Natural killer cell treated with Interleukin-12 subunit alpha and Interleukin-12 subunit beta and Interleukin-15 and Interleukin-18, amount 100 ng/mL, for 72 hours (primary cell): Measurements from ENCODE around the gene TFDP1. TPM values are rescaled to one million over a fixed set of nuclear protein-coding genes. Genes with fewer than 3 reads are reported as not detected.
"Not testable (repeated sequence)": the region's sequence is repeated elsewhere in the genome, so short reads cannot be mapped to it uniquely, and the experiment has no call there.

Source experiments
- ATAC-seq, 2 donors: fragments of 150-1000 bp; cut with Tn5 transposase in 1 of 2; sonication (Bioruptor Pico), chemical (Tn5 transposase) in 1 of 2; 2 replicates each; pipeline ENCODE4 v1.10.0; 2021
- DNase-seq: peaks from one replicate; pipeline ENCODE4 v3.0.0; 2022; ENCODE audit warnings: low spot score
- H3K27ac Mint-ChIP-seq, 2 donors: 1 replicate in 1 of 2; 2 replicates in 1 of 2; pipeline ENCODE4 v1.8.0; 2022; ENCODE audit warnings: mixed read lengths in 2 of 2, mild to moderate bottlenecking in 1 of 2, moderate library complexity in 1 of 2
- H3K27me3 Mint-ChIP-seq, 2 donors: 1 replicate in 1 of 2; 2 replicates in 1 of 2; pipeline ENCODE4 v1.8.0; 2022; ENCODE audit warnings: mixed read lengths in 2 of 2
- H3K36me3 Mint-ChIP-seq: one replicate; pipeline ENCODE4 v1.8.0; 2022; ENCODE audit warnings: mixed read lengths
- H3K4me1 Mint-ChIP-seq, 2 donors: 1 replicate in 1 of 2; 2 replicates in 1 of 2; pipeline ENCODE4 v1.8.0; 2022; ENCODE audit warnings: low read depth in 2 of 2, mixed read lengths in 2 of 2, mild to moderate bottlenecking in 1 of 2
- H3K4me3 Mint-ChIP-seq: one replicate; pipeline ENCODE4 v1.8.0; 2022; ENCODE audit warnings: mixed read lengths
- H3K9me3 Mint-ChIP-seq: 2 replicates; pipeline ENCODE4 v1.8.0; 2022; ENCODE audit warnings: mixed read lengths
- total RNA-seq, 2 donors: library from RNA; stranded (reverse); gene quantifications; one replicate each; pipeline ENCODE4 v1.2.3, GENCODE V29; 2022

TFDP1 gene
- total RNA-seq, 2 donors from 2014 or later = 97.5 to 226 TPM

DNA sequence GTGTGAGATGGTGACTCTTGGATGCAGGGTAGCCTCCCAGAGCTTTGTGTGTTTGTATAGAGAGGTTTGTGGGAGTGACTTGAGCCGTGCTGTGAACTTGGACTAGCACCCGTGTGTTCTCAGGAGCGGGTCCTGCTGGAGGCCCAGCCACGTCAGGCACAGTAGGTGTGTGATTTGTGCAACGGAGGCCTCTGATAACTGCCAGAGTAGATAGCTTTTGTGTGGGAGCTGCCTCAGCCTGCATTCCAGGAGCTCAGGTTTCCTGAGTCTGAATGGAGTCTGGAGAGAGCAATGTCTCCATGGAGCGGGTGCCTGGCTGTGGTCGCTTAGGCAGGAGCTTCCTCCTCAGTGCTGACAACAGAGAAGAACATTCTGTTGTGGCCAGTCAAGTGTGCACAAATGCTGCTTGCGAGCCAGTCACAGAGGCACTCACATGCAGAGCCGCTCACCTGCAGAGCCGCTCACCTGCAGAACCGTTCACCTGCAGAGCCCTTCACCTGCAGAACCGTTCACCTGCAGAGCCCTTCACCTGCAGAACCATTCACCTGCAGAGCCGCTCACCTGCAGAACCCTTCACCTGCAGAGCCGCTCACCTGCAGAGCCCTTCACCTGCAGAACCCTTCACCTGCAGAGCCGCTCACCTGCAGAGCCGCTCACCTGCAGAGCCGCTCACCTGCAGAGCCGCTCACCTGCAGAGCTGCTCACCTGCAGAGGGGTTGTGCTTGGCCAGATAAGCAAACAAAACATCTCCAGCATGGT lies 32.6 kb downstream of the TFDP1 start:
- ATAC-seq (no peak), DNase-seq (no peak)
- Mint-ChIP-seq H3K4me1 (peaks cover 10 to 12% of the 10 kb centered on the region in 2 donors), H3K27me3 (no peaks in the 10 kb centered on the region), H3K4me3 (no peak overlapping the region), H3K27ac (peak overlapping the region in 1 of 2 donors; percentile 38), H3K36me3 (peaks cover 4% of the 10 kb centered on the region), H3K9me3 (no peaks in the 10 kb centered on the region)

DNA sequence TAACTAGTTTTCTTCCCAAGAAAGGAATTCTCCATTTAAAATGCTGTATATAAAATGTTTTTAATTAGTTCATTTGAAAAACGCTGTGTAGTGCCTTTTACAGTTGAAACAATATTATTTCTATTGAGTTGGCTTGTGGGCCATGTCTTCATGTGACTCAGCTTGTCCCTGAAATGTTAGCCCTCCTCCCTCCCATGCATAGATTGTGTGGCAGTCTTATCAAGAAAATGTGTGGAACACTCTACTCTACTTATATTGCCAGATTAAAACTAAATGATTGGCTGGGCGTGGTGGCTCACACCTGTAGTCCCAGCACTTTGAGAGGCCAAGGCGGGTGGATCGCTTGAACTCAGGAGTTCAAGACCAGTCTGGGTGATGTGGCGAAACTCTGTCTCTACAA lies 33.4 kb downstream of the TFDP1 start:
- peaks cover 9 to 10% of the 10 kb centered on the region in 2 donors for H3K4me1 Mint-ChIP-seq
- no peak overlapping the region for H3K4me3 Mint-ChIP-seq
- H3K27me3 Mint-ChIP-seq = no peaks in the 10 kb centered on the region
- ATAC-seq (no peak), DNase-seq (no peak)
- H3K36me3 Mint-ChIP-seq = no peaks in the 10 kb centered on the region
- no peak overlapping the region for H3K27ac Mint-ChIP-seq
- no peaks in the 10 kb centered on the region for H3K9me3 Mint-ChIP-seq

DNA sequence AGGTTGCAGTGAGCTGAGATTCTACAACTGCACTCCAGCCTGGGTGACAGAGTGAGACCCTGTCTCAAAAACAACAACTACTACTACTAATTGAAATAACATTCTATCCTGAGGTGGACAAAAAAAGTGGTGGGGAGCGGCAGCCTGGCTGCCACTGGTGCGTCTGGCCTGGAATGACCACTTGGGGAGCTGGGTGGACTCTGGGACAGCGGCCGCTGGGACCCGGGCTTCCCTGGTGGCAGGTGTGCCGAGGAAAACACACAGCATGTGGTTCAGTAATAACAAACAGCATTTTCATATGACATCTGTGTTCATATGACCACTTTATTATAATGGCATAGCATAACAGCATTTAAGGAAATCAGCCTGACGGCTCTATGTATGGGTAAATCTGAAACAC lies 33.9 kb downstream of the TFDP1 start:
- H3K4me1 Mint-ChIP-seq = peaks cover 9 to 10% of the 10 kb centered on the region in 2 donors
- ATAC-seq (no peak), DNase-seq (no peak)
- no peaks in the 10 kb centered on the region for H3K27me3 Mint-ChIP-seq
- H3K27ac Mint-ChIP-seq = no peak overlapping the region
- no peaks in the 10 kb centered on the region for H3K9me3 Mint-ChIP-seq
- no peak overlapping the region for H3K4me3 Mint-ChIP-seq
- no peaks in the 10 kb centered on the region for H3K36me3 Mint-ChIP-seq

GRCh38 chr13:113620036-113620796 lies 35.7 kb downstream of the TFDP1 start:
- no peak overlapping the region for H3K27ac Mint-ChIP-seq
- H3K4me3 Mint-ChIP-seq = no peak overlapping the region
- DNase-seq = no peak
- ATAC-seq = no peak
- H3K36me3 Mint-ChIP-seq = peaks cover 5% of the 10 kb centered on the region
- no peaks in the 10 kb centered on the region for H3K27me3 Mint-ChIP-seq
- peaks cover 9 to 14% of the 10 kb centered on the region in 2 donors for H3K4me1 Mint-ChIP-seq
- H3K9me3 Mint-ChIP-seq = no peaks in the 10 kb centered on the region

DNA sequence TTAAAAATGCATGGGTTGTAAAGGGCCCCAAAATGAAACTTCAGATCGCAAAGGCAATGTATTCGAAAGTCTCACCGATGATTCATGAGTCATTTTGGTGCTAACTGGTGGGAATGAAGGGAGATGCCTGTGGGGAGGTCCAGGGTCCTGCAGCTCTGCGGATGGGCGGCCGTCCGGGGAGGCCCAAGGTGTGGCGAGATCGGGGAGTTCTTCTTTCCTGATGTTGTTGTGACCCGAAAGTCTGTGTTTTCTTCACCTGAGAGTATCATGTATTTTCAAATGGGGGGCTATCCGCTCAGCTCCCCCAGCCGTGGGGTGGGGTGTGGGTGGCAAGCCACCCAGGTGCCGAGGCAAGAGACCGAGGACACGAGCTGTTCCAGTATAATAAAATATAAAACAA lies 36.5 kb downstream of the TFDP1 start:
- ATAC-seq (no peak), DNase-seq (no peak)
- Mint-ChIP-seq H3K9me3 (no peaks in the 10 kb centered on the region), H3K4me3 (no peak overlapping the region), H3K36me3 (peaks cover 5% of the 10 kb centered on the region), H3K4me1 (peaks cover 9 to 14% of the 10 kb centered on the region in 2 donors), H3K27me3 (no peaks in the 10 kb centered on the region), H3K27ac (no peak overlapping the region)

DNA sequence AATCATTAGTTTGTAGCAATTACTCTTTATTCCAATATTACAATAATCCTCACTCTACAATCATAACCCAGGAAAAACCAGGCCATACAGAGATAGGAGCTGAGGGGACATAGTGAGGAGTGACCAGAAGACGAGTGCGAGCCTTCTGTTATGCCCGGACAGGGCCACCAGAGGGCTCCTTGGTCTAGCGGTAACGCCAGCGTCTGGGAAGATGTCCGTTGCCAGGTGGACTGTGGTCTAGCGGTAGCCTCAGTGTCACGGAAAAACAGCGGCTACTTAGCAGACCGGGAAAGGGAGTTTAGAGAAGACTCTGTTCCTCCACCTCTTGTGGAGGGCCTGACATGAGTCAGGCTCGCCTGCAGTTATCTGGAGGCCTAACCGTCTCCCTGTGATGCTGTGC lies 36.9 kb downstream of the TFDP1 start:
- not testable (repeated sequence) for DNase-seq, H3K27me3 Mint-ChIP-seq, H3K36me3 Mint-ChIP-seq, H3K4me3 Mint-ChIP-seq, H3K27ac Mint-ChIP-seq, ATAC-seq, H3K9me3 Mint-ChIP-seq
- H3K4me1 Mint-ChIP-seq = peaks cover 6 to 11% of the 10 kb centered on the region in 2 donors

GRCh38 chr13:113621986-113622550 lies 37.5 kb downstream of the TFDP1 start:
- not testable (repeated sequence) for H3K9me3 Mint-ChIP-seq, H3K27ac Mint-ChIP-seq, H3K36me3 Mint-ChIP-seq, H3K4me3 Mint-ChIP-seq, H3K27me3 Mint-ChIP-seq, H3K4me1 Mint-ChIP-seq, DNase-seq, ATAC-seq

GRCh38 chr13:113622791-113623490 lies 38.4 kb downstream of the TFDP1 start:
- no peak for DNase-seq

DNA sequence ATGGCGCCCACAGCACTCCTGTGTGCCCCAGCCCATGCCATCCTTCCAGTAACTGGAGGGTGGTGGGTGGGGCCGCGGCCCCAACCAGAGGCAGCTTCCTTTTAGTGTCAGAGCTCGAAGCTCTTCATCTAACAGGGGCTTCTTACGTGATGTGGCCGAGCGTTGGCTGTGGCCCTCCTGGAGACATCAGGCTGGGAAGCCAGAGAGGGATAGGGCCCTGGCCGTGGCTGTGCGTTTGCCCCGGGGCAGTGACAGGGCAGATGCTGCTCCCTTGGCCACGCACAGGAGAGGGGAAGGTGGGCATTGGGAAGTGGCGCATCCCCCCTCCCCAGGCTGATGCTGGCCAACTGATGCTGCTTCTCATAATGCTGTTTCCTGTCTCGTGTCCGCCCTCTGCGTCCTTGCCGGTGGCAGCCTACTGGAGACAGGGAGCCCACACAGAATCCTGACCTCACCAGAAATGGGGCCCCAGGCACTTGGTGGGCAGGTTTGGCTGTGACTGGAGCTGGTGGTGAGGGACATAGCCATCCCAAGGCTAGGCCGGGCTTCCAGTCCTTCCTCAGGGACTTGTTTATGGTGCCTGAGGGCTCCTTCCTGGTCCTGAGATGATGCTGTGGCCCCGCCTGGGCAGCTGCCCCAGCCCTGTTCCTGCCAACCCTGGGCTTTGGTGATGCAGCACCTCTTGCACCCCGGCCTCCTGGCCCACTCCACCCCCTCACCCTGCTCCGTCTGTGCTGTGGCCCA lies 39.1 kb downstream of the TFDP1 start:
- DNase-seq = no peak
- no peaks in the 10 kb centered on the region for H3K27me3 Mint-ChIP-seq
- no peak overlapping the region for H3K27ac Mint-ChIP-seq
- ATAC-seq = peak; percentile 29 to 50
- H3K9me3 Mint-ChIP-seq = no peaks in the 10 kb centered on the region
- peaks cover 5 to 6% of the 10 kb centered on the region in 2 donors for H3K4me1 Mint-ChIP-seq
- peaks cover 5% of the 10 kb centered on the region for H3K36me3 Mint-ChIP-seq
- no peak overlapping the region for H3K4me3 Mint-ChIP-seq

More at GRCh38 chr13:113622791-113623490, 38.4 kb downstream of the TFDP1 start:
- Mint-ChIP-seq H3K27me3 (no peaks in the 10 kb centered on the region), H3K4me1 (peaks cover 6% of the 10 kb centered on the region in 2 donors), H3K9me3 (no peaks in the 10 kb centered on the region), H3K4me3 (no peak overlapping the region), H3K36me3 (peaks cover 5% of the 10 kb centered on the region), H3K27ac (no peak overlapping the region)
- no peak for ATAC-seq

DNA sequence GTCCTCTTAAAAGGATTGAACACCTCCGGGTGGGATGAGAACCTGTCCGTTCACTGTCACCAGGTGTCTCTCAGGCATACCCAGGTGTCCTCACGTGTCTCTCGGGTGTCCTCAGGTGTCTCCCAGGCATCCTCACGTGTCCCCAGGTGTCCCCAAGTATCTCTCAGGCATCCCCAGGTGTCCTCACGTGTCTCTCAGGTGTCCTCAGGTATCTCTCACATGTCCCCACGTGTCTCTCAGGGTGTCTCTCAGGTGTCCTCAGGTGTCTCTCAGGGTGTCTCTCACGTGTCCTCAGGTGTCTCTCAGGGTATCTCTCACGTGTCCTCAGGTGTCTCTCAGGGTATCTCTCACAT lies 39.7 kb downstream of the TFDP1 start:
- no peaks in the 10 kb centered on the region for H3K27me3 Mint-ChIP-seq
- DNase-seq (no peak), ATAC-seq (no peak)
- H3K4me1 Mint-ChIP-seq = peaks cover 6 to 7% of the 10 kb centered on the region in 2 donors
- H3K4me3 Mint-ChIP-seq = no peak overlapping the region
- H3K9me3 Mint-ChIP-seq = no peaks in the 10 kb centered on the region
- peaks cover 5% of the 10 kb centered on the region for H3K36me3 Mint-ChIP-seq
- H3K27ac Mint-ChIP-seq = no peak overlapping the region

- not testable (repeated sequence) for H3K27me3 Mint-ChIP-seq, H3K36me3 Mint-ChIP-seq
Observed at GRCh38 chr13:113624640-113625304, 40.2 kb downstream of the TFDP1 start.

DNA sequence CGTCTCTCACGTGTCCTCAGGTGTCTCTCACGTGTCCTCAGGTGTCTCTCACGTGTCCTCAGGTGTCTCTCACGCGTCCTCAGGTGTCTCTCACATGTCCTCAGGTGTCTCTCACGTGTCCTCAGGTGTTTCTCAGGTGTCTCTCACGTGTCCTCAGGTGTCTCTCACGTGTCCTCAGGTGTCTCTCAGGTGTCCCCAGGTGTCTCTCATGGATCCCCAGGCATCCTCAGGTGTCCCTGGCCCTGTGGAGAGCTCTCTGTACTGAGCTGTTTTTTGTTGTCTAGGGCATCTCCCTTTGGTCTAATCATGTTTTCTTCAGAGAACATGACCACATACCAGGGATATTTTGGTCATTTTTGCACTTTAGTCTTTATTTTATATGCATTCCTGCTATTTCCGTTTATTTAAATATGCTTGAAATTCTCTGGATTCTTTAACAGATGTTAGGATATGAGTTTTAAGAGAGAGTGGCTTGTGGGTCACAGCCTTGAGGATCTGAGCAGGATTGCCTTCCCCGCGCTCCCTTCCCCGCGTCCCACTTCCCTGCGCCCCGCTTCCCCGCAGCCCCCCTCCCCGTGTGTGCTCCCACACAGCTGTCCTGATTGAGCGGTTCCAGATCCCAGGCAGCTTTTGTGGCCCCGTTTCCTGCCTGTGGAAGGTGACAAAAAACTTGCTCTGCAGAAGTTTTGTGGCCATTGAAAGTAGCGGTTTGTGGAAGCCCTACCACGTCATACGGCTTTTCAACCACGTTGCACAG lies 41.6 kb downstream of the TFDP1 start:
- no peak for DNase-seq
- peak overlapping the region in 1 of 2 donors; percentile 44 for H3K27ac Mint-ChIP-seq
- H3K36me3 Mint-ChIP-seq = peaks cover 5% of the 10 kb centered on the region
- H3K27me3 Mint-ChIP-seq = no peaks in the 10 kb centered on the region
- H3K4me1 Mint-ChIP-seq = peaks cover 6 to 12% of the 10 kb centered on the region in 2 donors
- no peak overlapping the region for H3K4me3 Mint-ChIP-seq
- no peaks in the 10 kb centered on the region for H3K9me3 Mint-ChIP-seq
- ATAC-seq = no peak

More at GRCh38 chr13:113624640-113625304, 40.2 kb downstream of the TFDP1 start:
- not testable (repeated sequence) for DNase-seq, H3K9me3 Mint-ChIP-seq, H3K4me3 Mint-ChIP-seq, ATAC-seq, H3K27ac Mint-ChIP-seq
- H3K4me1 Mint-ChIP-seq = peaks cover 6 to 12% of the 10 kb centered on the region in 2 donors
